ENCODE measurements around the gene CHTF18. TPM values are rescaled to one million over a fixed set of nuclear protein-coding genes. Genes with fewer than 3 reads are reported as not detected.
A peak's percentile ranks its signal among the peaks of the same experiment; 100 is the strongest.

Gene CHTF18
- 4.9 TPM for total RNA-seq

- H3K9me3 ChIP-seq: no peaks in the 10 kb centered on the region
- H3K27ac ChIP-seq: peak within 1 kb of the TSS; percentile 62
- peak within 1 kb of the TSS; percentile 98 to 99 for H3K4me3 ChIP-seq
- DNase-seq (ENCODE audit: extremely low spot score in 2 of 2): peak in 1 of 2 donors; percentile 93
- TF ChIP-seq POLR2A (IDR thresholded peaks at IDR 0.05): no peak
- TF ChIP-seq POLR2AphosphoS5 (IDR thresholded peaks at IDR 0.05; ENCODE audit: insufficient read depth in 1 of 2, low read depth in 1 of 2): peak in 1 of 2 donors; percentile 23
- no peak for TF ChIP-seq CTCF (IDR thresholded peaks at IDR 0.05)
- no peaks in the 10 kb centered on the region for H3K27me3 ChIP-seq
- intact Hi-C loops (cut with DNase I): loop anchor here (5.0 kb wide), 1 partner anchor 66 kb away; the partner anchor contains the start of gene ANTKMT
- peaks cover 0 to 8% of the 10 kb centered on the region in 2 donors for H3K36me3 ChIP-seq
- H3K4me1 ChIP-seq: peaks cover 32% of the 10 kb centered on the region
Observed at GRCh38 chr16:788399-789126, at the start of gene CHTF18. TSS of gene CHTF18 (plus strand) at chr16:788620. CDS start at chr16:788685, 65 bp downstream.

- no peaks in the 10 kb centered on the region for H3K27me3 ChIP-seq
- DNase-seq (ENCODE audit: extremely low spot score in 2 of 2): no peak
- intact Hi-C loops (cut with DNase I): no loop called here
- no peaks in the 10 kb centered on the region for H3K9me3 ChIP-seq
- H3K4me3 ChIP-seq: peak overlapping the region; percentile 85 to 90
- H3K4me1 ChIP-seq: peaks cover 28% of the 10 kb centered on the region
- H3K27ac ChIP-seq: peak overlapping the region; percentile 67
- peaks cover 0 to 26% of the 10 kb centered on the region in 2 donors for H3K36me3 ChIP-seq
- TF ChIP-seq CTCF (IDR thresholded peaks at IDR 0.05) (no peak), POLR2AphosphoS5 (IDR thresholded peaks at IDR 0.05; ENCODE audit: insufficient read depth in 1 of 2, low read depth in 1 of 2) (no peak), POLR2A (IDR thresholded peaks at IDR 0.05) (no peak)
Observed at GRCh38 chr16:739560-740458, 48.6 kb upstream of the CHTF18 start.

GRCh38 chr16:740459-740763, 48.0 kb upstream of the CHTF18 start:
- no peaks in the 10 kb centered on the region for H3K9me3 ChIP-seq
- no peak for TF ChIP-seq POLR2AphosphoS5 (IDR thresholded peaks at IDR 0.05; ENCODE audit: insufficient read depth in 1 of 2, low read depth in 1 of 2)
- no peak for TF ChIP-seq CTCF (IDR thresholded peaks at IDR 0.05)
- no peak for TF ChIP-seq POLR2A (IDR thresholded peaks at IDR 0.05)
- H3K4me1 ChIP-seq: peaks cover 28% of the 10 kb centered on the region
- peaks cover 0 to 20% of the 10 kb centered on the region in 2 donors for H3K36me3 ChIP-seq
- H3K27ac ChIP-seq: peak overlapping the region; percentile 67
- peak overlapping the region; percentile 85 to 90 for H3K4me3 ChIP-seq
- no peak for DNase-seq (ENCODE audit: extremely low spot score in 2 of 2)
- intact Hi-C loops (cut with DNase I): no loop called here
- H3K27me3 ChIP-seq: no peaks in the 10 kb centered on the region

- intact Hi-C loops (cut with DNase I): no loop called here
- TF ChIP-seq CTCF (IDR thresholded peaks at IDR 0.05) (peak; percentile 87 to 99 (median 97)), POLR2AphosphoS5 (IDR thresholded peaks at IDR 0.05; ENCODE audit: insufficient read depth in 1 of 2, low read depth in 1 of 2) (peak; percentile 88 to 94), POLR2A (IDR thresholded peaks at IDR 0.05) (no peak)
- DNase-seq (ENCODE audit: extremely low spot score in 2 of 2): no peak
- Histone ChIP-seq H3K27me3 (no peaks in the 10 kb centered on the region), H3K36me3 (peaks cover 0 to 15% of the 10 kb centered on the region in 2 donors), H3K27ac (peak within 1 kb of the TSS; percentile 67), H3K4me3 (peak within 1 kb of the TSS; percentile 85 to 90), H3K4me1 (peaks cover 28% of the 10 kb centered on the region), H3K9me3 (no peaks in the 10 kb centered on the region)
Observed at GRCh38 chr16:740764-741505, 47.5 kb upstream of the CHTF18 start, which contains the start of gene CIAO3. TSS of gene CIAO3 (minus strand) at chr16:740997. CDS start at chr16:740985, 12 bp downstream.

Data from vagina (tissue), 2 donors.